HG02588 (cell line): ENCODE data around the gene NCL.
"Not testable (repeated sequence)": the region's sequence is repeated elsewhere in the genome, so short reads cannot be mapped to it uniquely, and the experiment has no call there.

Source experiments
- ATAC-seq: cut with Tn5 transposase; IDR thresholded peaks from one replicate; pipeline ENCODE4 v1.9.1; 2021; ENCODE audit warnings: mild to moderate bottlenecking, moderate library complexity; ENCODE audit not compliant: unreplicated experiment

Gene NCL

DNA sequence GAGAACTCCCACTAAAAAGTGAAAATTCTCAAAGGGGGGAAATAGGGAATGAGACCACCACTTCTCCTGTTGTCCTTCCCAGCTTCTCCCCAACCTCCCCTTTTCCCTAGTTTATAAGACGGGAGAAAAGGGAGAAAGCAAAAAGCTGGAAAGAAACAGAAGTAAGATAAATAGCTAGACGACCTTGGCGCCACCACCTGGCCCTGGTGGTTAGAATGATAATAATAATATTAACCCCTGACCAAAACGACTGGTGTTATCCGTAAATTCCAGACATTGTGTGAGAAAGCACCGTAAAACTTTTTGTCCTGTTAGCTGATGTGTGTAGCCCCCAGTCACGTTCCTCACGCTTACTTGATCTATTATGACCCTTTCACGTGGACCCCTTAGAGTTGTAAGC, 56.0 kb downstream of the NCL start:
- ATAC-seq, result not testable (repeated sequence)

GRCh38 chr2:231407686-231408085, 56.6 kb downstream of the NCL start:
- ATAC-seq, result not testable (repeated sequence)

- ATAC-seq, result not testable (repeated sequence)
Observed at GRCh38 chr2:231405601-231406367, 58.5 kb downstream of the NCL start.

- not testable (repeated sequence) for ATAC-seq
Observed at GRCh38 chr2:231404183-231404578, 60.1 kb downstream of the NCL start.
